DND-41 (cell line): ENCODE measurements around the gene TMEM163.

ENCODE experiments used
- ATAC-seq: fragments of 200-7000 bp; cut with Tn5 transposase; 3 replicates; pipeline ENCODE4 v1.9.1; 2021; ENCODE audit warnings: low read depth; ENCODE audit not compliant: insufficient read depth
- DNase-seq: peaks from one replicate; pipeline ENCODE4 v3.0.0-alpha.2; 2020
- H2AFZ ChIP-seq: 2 replicates; pipeline ENCODE4 v1.6.0; 2012; ENCODE audit warnings: low read depth, low read length
- H3K27ac ChIP-seq: 2 replicates; pipeline ENCODE4 v1.5.1; 2012; ENCODE audit warnings: low read length, inconsistent platforms
- H3K27me3 ChIP-seq: fragments of 200-600 bp; sonication (generic); 2 replicates; pipeline ENCODE4 v1.6.0; 2012; ENCODE audit warnings: low read length, mild to moderate bottlenecking, inconsistent platforms; ENCODE audit not compliant: insufficient read depth, poor library complexity
- H3K36me3 ChIP-seq: 2 replicates; pipeline ENCODE4 v1.5.1; 2012; ENCODE audit warnings: low read length, inconsistent platforms; ENCODE audit not compliant: insufficient read depth
- H3K4me1 ChIP-seq: 2 replicates; pipeline ENCODE4 v1.5.1; 2012; ENCODE audit warnings: mild to moderate bottlenecking, low read length; ENCODE audit not compliant: insufficient read depth
- H3K4me2 ChIP-seq: 2 replicates; pipeline ENCODE4 v1.6.0; 2012; ENCODE audit warnings: mild to moderate bottlenecking, moderate library complexity, low read length, inconsistent platforms; ENCODE audit not compliant: insufficient read depth
- H3K4me3 ChIP-seq, 2 experiments: fragments of 200-600 bp in 1 of 2; shearing (Covaris generic) in 1 of 2; 2 replicates each; pipeline ENCODE4 v1.5.1; 2012 to 2016; ENCODE audit warnings: inconsistent platforms in 2 of 2, low read length in 2 of 2, mild to moderate bottlenecking in 2 of 2, low read depth in 1 of 2, moderate library complexity in 1 of 2
- H3K79me2 ChIP-seq: 2 replicates; pipeline ENCODE4 v1.6.0; 2012; ENCODE audit warnings: low read length, inconsistent platforms; ENCODE audit not compliant: insufficient read depth
- H3K9ac ChIP-seq: 2 replicates; pipeline ENCODE4 v1.6.0; 2012; ENCODE audit warnings: low read depth, mild to moderate bottlenecking, inconsistent platforms, low read length, moderate library complexity
- H3K9me3 ChIP-seq: 2 replicates; pipeline ENCODE4 v1.5.1; 2012; ENCODE audit warnings: low read length, moderate library complexity, mild to moderate bottlenecking, inconsistent platforms; ENCODE audit not compliant: insufficient read depth, severe bottlenecking
- H4K20me1 ChIP-seq: 2 replicates; pipeline ENCODE4 v1.6.0; 2012; ENCODE audit warnings: low read length; ENCODE audit not compliant: insufficient read depth
- CTCF ChIP-seq: IDR thresholded peaks from 2 replicates; pipeline ENCODE4 v1.5.1; 2012; ENCODE audit warnings: borderline replicate concordance, low read length, moderate library complexity, mild to moderate bottlenecking; ENCODE audit not compliant: poor library complexity, severe bottlenecking; ENCODE audit errors: extremely low read depth
- EZH2 ChIP-seq: IDR thresholded peaks from 3 replicates; pipeline ENCODE4 v1.6.1; 2012; ENCODE audit warnings: borderline replicate concordance, low read depth, mild to moderate bottlenecking, moderate library complexity, low read length, inconsistent platforms; ENCODE audit not compliant: severe bottlenecking

The TMEM163 gene

GRCh38 chr2:134457765-134458472 lies 260.9 kb downstream of the TMEM163 start:
- no peak overlapping the region for H3K4me2 ChIP-seq
- H3K79me2 ChIP-seq: no peaks in the 10 kb centered on the region
- TF ChIP-seq EZH2 (no peak), CTCF (no peak)
- DNase-seq: no peak
- no peaks in the 10 kb centered on the region for H3K27me3 ChIP-seq
- H3K4me1 ChIP-seq: no peaks in the 10 kb centered on the region
- H4K20me1 ChIP-seq: no peaks in the 10 kb centered on the region
- H3K27ac ChIP-seq: no peak overlapping the region
- no peaks in the 10 kb centered on the region for H3K9me3 ChIP-seq
- no peak overlapping the region for H3K4me3 ChIP-seq
- H3K36me3 ChIP-seq: 0 out of 2 replicates have a peak, but pooled peaks cover 10% of the 10 kb centered on the region
- no peak overlapping the region for H3K9ac ChIP-seq
- ATAC-seq: no peak
- no peak overlapping the region for H2AFZ ChIP-seq

GRCh38 chr2:134457353-134457752 lies 261.4 kb downstream of the TMEM163 start:
- no peaks in the 10 kb centered on the region for H3K79me2 ChIP-seq
- no peaks in the 10 kb centered on the region for H3K27me3 ChIP-seq
- ATAC-seq (no peak), DNase-seq (no peak)
- H2AFZ ChIP-seq: no peak overlapping the region
- H4K20me1 ChIP-seq: no peaks in the 10 kb centered on the region
- TF ChIP-seq CTCF (no peak), EZH2 (no peak)
- peaks cover 11% of the 10 kb centered on the region; the same call in 1 of the 2 replicates for H3K36me3 ChIP-seq
- H3K9me3 ChIP-seq: no peaks in the 10 kb centered on the region
- no peaks in the 10 kb centered on the region for H3K4me1 ChIP-seq
- no peak overlapping the region for H3K4me2 ChIP-seq
- no peak overlapping the region for H3K9ac ChIP-seq
- no peak overlapping the region for H3K27ac ChIP-seq
- H3K4me3 ChIP-seq: no peak overlapping the region

- TF ChIP-seq CTCF (no peak), EZH2 (no peak)
- H3K4me3 ChIP-seq: no peak overlapping the region
- no peak overlapping the region for H3K4me2 ChIP-seq
- H3K9me3 ChIP-seq: no peaks in the 10 kb centered on the region
- H3K79me2 ChIP-seq: no peaks in the 10 kb centered on the region
- no peaks in the 10 kb centered on the region for H3K27me3 ChIP-seq
- H3K27ac ChIP-seq: no peak overlapping the region
- no peak for ATAC-seq
- H4K20me1 ChIP-seq: no peaks in the 10 kb centered on the region
- no peak overlapping the region for H2AFZ ChIP-seq
- H3K36me3 ChIP-seq: peaks cover 18% of the 10 kb centered on the region; the same call in 1 of the 2 replicates
- H3K9ac ChIP-seq: no peak overlapping the region
- H3K4me1 ChIP-seq: no peaks in the 10 kb centered on the region
- DNase-seq: no peak
Observed at GRCh38 chr2:134455426-134455825, 263.4 kb downstream of the TMEM163 start.
